Body of pancreas (tissue), 4 donors: ENCODE data around the gene LTBR. TPM values are rescaled to one million over a fixed set of nuclear protein-coding genes. Genes with fewer than 3 reads are reported as not detected.

Source experiments
- ATAC-seq: fragments of 150-250 bp; one replicate; pipeline ENCODE4 v1.9.1; 2016
- DNase-seq, 4 donors: peaks; one replicate each; pipeline ENCODE4 v3.0.0-alpha.2; 2019
- H3K27ac ChIP-seq, 4 donors: fragments of 200-600 bp; sonication (generic); 1 replicate in 3 of 4; 2 replicates in 1 of 4; pipeline versions ENCODE4 v1.5.1 to v1.6.1; 2016 to 2019; ENCODE audit warnings: mild to moderate bottlenecking in 1 of 4, mixed read lengths in 1 of 4, moderate library complexity in 1 of 4
- H3K27me3 ChIP-seq, 2 donors: fragments of 200-600 bp; sonication (generic); one replicate each; pipeline ENCODE4 v1.6.0; 2016; ENCODE audit warnings: mild to moderate bottlenecking in 1 of 2
- H3K36me3 ChIP-seq, 2 donors: fragments of 200-600 bp; sonication (generic); replicated peaks in 1 of 2; 2 replicates each; pipeline ENCODE4 v1.5.1; 2016; ENCODE audit warnings: low read depth in 2 of 2; ENCODE audit not compliant: insufficient read depth in 1 of 2
- H3K4me1 ChIP-seq: fragments of 200-600 bp; sonication (generic); one replicate; pipeline ENCODE4 v1.6.0; 2016
- H3K4me3 ChIP-seq, 2 donors: fragments of 200-600 bp; sonication (generic); 1 replicate in 1 of 2; 2 replicates in 1 of 2; pipeline ENCODE4 v1.5.1; 2016 to 2019
- H3K9me3 ChIP-seq, 3 donors: fragments of 200-600 bp; sonication (generic); 1 replicate in 2 of 3; 2 replicates in 1 of 3; pipeline ENCODE4 v1.5.1; 2016
- POLR2A ChIP-seq, 3 donors: fragments of 450-650 bp; IDR thresholded peaks; one replicate each; pipeline ENCODE4 v1.6.1; 2016; ENCODE audit warnings: antibody characterized with exemption in 3 of 3, mild to moderate bottlenecking in 2 of 3
- whole genome bisulfite sequencing, 2 donors: methylation state at CpG; one replicate each; pipeline ENCODE4 v1.1.5; 2017; 5-methylcytosine and 5-hydroxymethylcytosine counted together
- intact Hi-C: fragments of 100-400 bp; cut with DNase I; formaldehyde crosslinking; loops from one replicate; pipeline ENCODE4 v1.15.1; 2023
- total RNA-seq, 2 donors: library from RNA; depleted of rRNA; stranded (reverse); fragments of >200 nt; gene quantifications; one replicate each; pipeline ENCODE4 v1.1.0, GENCODE V29; 2016
- TF ChIP-seq, protein P1 (sequence below), 7 experiments: fragments of 450-650 bp in 4 of 7; fragments of 200-600 bp in 3 of 7; sonication (generic) in 3 of 7; IDR thresholded peaks; one replicate each; pipeline ENCODE4 v1.5.1; 2016 to 2019; ENCODE audit warnings: antibody characterized with exemption in 7 of 7

LTBR gene
- total RNA-seq, 2 donors from 2014 or later, result 111 to 173 TPM

DNA sequence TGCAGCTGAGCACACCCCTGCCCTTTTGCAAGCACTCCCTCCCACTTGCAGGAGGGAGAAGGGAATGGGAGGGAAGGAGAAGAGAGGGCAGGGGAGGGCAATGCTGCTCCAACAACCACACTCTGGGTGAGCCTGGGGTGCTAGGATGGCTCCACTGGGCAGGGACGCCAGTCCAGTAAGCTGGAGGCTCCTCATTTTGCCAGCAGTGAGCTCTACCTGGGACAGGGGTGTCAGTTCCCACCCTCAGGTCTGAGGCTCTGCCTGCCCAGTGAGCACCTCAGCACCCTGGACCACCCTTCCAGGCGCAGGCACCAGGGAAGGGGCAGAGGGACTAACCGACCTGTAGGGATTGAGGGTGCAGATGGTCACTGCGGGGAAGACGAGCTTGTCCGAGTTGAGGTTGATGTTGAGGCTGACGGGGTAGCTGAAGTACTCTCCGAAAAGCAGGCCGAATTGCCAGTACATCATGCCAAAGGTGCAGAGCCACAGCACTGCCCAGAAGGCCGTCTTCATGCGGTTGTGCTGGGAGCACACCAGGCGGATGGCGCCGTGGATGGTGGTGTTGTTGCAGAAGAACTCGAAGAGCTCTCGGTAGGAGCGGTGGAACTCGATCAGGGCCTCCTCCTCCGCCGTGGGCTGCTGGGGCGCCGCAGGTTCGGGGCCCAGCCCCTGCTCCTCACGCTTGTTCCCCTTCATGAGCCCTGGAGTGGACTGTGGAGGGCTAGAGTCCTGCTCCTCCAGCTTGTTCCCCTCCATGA is 9.8 kb upstream of the LTBR start:
- DNase-seq, result no peak
- no peaks in the 10 kb centered on the region for H3K9me3 ChIP-seq
- intact Hi-C loops, result loop anchor here (5.0 kb wide), 1 partner anchor 47 kb away; no protein-coding TSS in a partner anchor
- ATAC-seq, result no peak
- H3K27me3 ChIP-seq, result no peaks in the 10 kb centered on the region
- WGBS, 2 donors, result 75 to 81% methylated on average over 24 of the region's 24 CpGs
- no peak overlapping the region for H3K4me3 ChIP-seq
- no peaks in the 10 kb centered on the region for H3K36me3 ChIP-seq
- H3K27ac ChIP-seq, result peak overlapping the region; percentile 82 to 91 (median 90)
- TF ChIP-seq, protein P1, sequence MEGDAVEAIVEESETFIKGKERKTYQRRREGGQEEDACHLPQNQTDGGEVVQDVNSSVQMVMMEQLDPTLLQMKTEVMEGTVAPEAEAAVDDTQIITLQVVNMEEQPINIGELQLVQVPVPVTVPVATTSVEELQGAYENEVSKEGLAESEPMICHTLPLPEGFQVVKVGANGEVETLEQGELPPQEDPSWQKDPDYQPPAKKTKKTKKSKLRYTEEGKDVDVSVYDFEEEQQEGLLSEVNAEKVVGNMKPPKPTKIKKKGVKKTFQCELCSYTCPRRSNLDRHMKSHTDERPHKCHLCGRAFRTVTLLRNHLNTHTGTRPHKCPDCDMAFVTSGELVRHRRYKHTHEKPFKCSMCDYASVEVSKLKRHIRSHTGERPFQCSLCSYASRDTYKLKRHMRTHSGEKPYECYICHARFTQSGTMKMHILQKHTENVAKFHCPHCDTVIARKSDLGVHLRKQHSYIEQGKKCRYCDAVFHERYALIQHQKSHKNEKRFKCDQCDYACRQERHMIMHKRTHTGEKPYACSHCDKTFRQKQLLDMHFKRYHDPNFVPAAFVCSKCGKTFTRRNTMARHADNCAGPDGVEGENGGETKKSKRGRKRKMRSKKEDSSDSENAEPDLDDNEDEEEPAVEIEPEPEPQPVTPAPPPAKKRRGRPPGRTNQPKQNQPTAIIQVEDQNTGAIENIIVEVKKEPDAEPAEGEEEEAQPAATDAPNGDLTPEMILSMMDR (IDR thresholded peaks at IDR 0.05), result no peak
- TF ChIP-seq POLR2A (IDR thresholded peaks at IDR 0.05), result peak in 1 of 3 donors; percentile 30
- peaks cover 67% of the 10 kb centered on the region for H3K4me1 ChIP-seq

DNA sequence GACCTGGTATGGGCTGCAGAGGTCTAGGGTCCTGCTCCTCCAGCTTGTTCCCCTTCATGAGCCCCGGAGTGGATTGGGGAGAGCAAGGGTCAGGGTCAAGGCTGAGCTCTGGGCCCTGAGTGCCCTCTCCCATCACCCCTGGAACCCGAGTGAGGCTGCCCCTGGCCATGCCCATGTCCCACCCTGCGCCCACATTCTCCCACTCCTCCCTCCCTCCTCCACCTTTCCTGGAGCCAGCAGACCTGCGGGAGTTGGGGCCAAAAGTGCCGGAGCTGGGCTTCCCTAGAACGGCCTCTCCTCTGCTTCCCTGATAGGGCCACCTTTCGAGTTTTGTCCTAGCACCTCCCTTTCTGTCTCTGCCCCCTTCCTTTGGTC is 9.2 kb upstream of the LTBR start:
- no peaks in the 10 kb centered on the region for H3K36me3 ChIP-seq
- H3K27me3 ChIP-seq, result no peaks in the 10 kb centered on the region
- 48 to 66% methylated on average over 7 of the region's 7 CpGs for WGBS, 2 donors
- no peak for DNase-seq
- H3K4me3 ChIP-seq, result no peak overlapping the region
- H3K27ac ChIP-seq, result peak overlapping the region; percentile 82 to 91 (median 90)
- intact Hi-C loops, result loop anchor here (5.0 kb wide), 1 partner anchor 47 kb away; no protein-coding TSS in a partner anchor
- H3K9me3 ChIP-seq, result no peaks in the 10 kb centered on the region
- peaks cover 65% of the 10 kb centered on the region for H3K4me1 ChIP-seq
- ATAC-seq, result no peak
- TF ChIP-seq, protein P1 (IDR thresholded peaks at IDR 0.05), result no peak
- TF ChIP-seq POLR2A (IDR thresholded peaks at IDR 0.05), result no peak

DNA sequence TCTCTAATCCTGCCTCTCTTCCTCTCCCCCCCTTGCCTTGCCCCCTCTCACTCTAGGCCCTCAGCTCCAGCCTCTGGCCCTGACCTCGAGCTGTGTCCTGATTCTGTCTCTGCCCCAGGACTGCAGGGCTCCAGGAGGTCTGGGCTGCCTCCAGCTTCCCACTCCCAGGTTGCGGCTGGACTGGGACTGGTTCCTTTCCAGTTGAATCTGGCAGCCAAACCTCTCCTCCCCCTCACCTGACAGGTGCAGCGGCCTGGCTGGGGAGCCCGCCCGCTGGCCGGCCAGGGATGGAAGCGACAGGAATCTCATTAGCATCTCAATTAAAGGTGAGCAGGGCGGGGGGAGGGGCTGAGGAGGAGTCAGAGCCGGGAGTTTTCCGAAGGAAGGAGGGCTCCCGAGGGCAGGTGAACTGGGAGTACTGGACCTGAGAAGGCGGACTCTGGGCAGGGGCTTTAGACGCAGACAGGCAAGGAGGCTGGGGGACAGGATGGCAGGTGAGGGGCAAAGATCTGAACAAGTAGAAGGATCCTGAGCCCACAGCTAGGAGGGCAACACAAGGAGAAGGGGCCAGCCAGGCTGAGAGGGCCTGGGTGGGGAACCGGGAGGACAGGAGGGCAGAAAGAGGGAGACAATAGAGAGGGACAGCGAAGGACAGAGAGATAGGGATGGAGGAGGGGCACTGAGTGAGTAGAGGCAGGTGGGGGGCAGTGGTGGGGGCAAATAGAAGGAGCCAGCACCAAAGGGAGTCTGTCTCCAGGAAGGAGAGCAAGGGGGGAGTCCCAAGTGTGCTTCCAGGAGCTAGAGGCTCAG is 8.5 kb upstream of the LTBR start, which contains the start of gene SCNN1A:
Gene SCNN1A (minus strand): TSS at position 295 of the 810 bp plus-strand sequence. CDS start 780 bp downstream, outside the sequence.
- DNase-seq, result peak; percentile 73 to 86 (median 78)
- H3K27me3 ChIP-seq, result no peaks in the 10 kb centered on the region
- peak; percentile 60 for ATAC-seq
- no peaks in the 10 kb centered on the region for H3K36me3 ChIP-seq
- H3K27ac ChIP-seq, result peak within 1 kb of the TSS; percentile 82 to 91 (median 90)
- H3K9me3 ChIP-seq, result no peaks in the 10 kb centered on the region
- H3K4me3 ChIP-seq, result no peak within 1 kb of the TSS
- TF ChIP-seq, protein P1 (IDR thresholded peaks at IDR 0.05), result no peak
- TF ChIP-seq POLR2A (IDR thresholded peaks at IDR 0.05), result peak; percentile 66 to 94 (median 94)
- WGBS, 2 donors, result 48 to 56% methylated on average over 10 to 15 of the region's 15 CpGs
- intact Hi-C loops, result no loop called here
- H3K4me1 ChIP-seq, result peaks cover 58% of the 10 kb centered on the region

DNA sequence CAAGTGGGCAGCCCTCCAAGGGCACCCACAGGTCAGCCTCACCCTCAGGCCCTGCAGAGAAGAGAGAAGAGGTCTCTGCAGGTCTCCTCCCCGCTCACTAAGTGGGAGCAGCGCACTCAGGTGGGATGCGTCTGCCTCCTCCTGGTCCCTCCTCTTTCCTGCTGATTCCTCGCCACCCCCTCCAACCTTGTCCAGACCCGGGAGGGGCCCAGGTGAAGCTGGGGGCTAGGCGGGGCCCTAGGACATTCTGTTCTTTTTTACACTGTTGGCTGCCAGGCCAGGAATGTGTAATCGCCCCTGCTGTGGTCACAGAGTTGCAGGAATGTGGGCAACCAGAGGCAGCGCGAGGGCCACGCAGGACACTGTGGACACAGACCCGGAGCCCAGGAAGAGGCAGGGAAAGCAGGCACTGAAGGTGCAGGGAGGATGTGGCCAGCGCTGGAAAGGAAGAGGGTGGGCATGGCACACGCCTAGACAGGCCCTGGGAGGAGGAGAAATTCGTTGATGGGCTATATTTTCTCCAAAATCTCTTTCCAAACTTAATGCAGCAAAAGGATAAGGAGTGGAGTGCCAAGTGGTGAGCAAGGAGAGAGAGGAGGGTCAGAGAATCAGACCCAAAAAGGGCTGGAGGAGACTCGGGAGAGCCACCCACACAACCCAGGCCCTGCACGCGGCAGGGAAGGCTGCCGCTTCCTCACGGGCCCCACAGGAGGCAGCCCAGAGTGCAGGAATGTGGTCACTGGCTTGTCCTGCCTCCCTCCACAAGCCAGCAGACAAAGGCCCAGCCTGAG is 7.7 kb upstream of the LTBR start:
- Histone ChIP-seq H3K4me3 (no peak overlapping the region), H3K36me3 (no peaks in the 10 kb centered on the region), H3K27me3 (no peaks in the 10 kb centered on the region), H3K9me3 (no peaks in the 10 kb centered on the region), H3K4me1 (peaks cover 52% of the 10 kb centered on the region), H3K27ac (peak overlapping the region; percentile 82 to 91 (median 90))
- peak; percentile 65 for ATAC-seq
- 52 to 53% methylated on average over 17 to 19 of the region's 19 CpGs for WGBS, 2 donors
- peak; percentile 71 to 90 (median 80) for DNase-seq
- intact Hi-C loops, result no loop called here
- TF ChIP-seq, protein P1 (IDR thresholded peaks at IDR 0.05), result peak in 5 of 7 experiments; percentile 9 to 45 (median 33)
- peak; percentile 61 to 80 (median 68) for TF ChIP-seq POLR2A (IDR thresholded peaks at IDR 0.05)
